HUES6 (cell line): ENCODE results near the gene KRTAP12-1.
"Not testable (repeated sequence)": the region's sequence is repeated elsewhere in the genome, so short reads cannot be mapped to it uniquely, and the experiment has no call there.

Experiments used
- H3K27ac ChIP-seq: 2 replicates; pipeline ENCODE4 v1.7.0; 2013; ENCODE audit warnings: low read depth, mild to moderate bottlenecking, low read length, inconsistent platforms
- H3K27me3 ChIP-seq: 2 replicates; pipeline ENCODE4 v1.6.1; 2013; ENCODE audit warnings: low read length; ENCODE audit not compliant: control insufficient read depth, insufficient read depth
- H3K36me3 ChIP-seq: 2 replicates; pipeline ENCODE4 v1.6.1; 2013; ENCODE audit warnings: low read length; ENCODE audit not compliant: control insufficient read depth, insufficient read depth
- H3K4me1 ChIP-seq: 2 replicates; pipeline ENCODE4 v1.6.1; 2013; ENCODE audit warnings: low read length; ENCODE audit not compliant: control insufficient read depth, insufficient read depth
- H3K4me3 ChIP-seq: 2 replicates; pipeline ENCODE4 v1.5.1; 2013; ENCODE audit warnings: low read depth, low read length
- H3K9ac ChIP-seq: one replicate; pipeline ENCODE4 v1.6.1; 2013; ENCODE audit warnings: mild to moderate bottlenecking, low read length
- H3K9me3 ChIP-seq: 2 replicates; pipeline ENCODE4 v1.6.1; 2013; ENCODE audit warnings: low read depth, low read length; ENCODE audit not compliant: control insufficient read depth, insufficient read depth

The KRTAP12-1 gene

DNA sequence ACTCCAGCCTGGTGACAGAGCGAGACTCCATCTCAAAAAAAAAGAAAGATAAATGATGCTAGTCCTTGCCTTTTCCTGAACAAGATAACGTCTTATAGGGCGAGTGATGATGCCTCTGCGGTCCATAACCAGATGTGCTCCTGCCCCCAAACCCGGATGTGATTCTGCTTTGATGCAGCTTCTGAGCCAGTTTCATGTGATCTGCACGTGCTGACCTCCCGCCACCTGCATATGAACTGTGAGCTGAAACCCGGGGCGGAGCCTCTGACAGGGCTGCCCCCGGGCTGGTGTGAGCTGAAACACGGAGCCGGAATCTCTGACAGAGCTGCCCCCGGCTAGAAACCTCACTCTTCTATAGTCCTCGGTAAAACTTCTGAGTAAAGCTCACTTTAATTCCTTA lies 28.8 kb downstream of the KRTAP12-1 start:
- H3K4me3 ChIP-seq, result no peak overlapping the region
- no peaks in the 10 kb centered on the region for H3K9me3 ChIP-seq
- no peak overlapping the region for H3K9ac ChIP-seq
- H3K4me1 ChIP-seq, result no peaks in the 10 kb centered on the region
- no peaks in the 10 kb centered on the region for H3K36me3 ChIP-seq
- H3K27ac ChIP-seq, result no peak overlapping the region
- no peaks in the 10 kb centered on the region for H3K27me3 ChIP-seq

DNA sequence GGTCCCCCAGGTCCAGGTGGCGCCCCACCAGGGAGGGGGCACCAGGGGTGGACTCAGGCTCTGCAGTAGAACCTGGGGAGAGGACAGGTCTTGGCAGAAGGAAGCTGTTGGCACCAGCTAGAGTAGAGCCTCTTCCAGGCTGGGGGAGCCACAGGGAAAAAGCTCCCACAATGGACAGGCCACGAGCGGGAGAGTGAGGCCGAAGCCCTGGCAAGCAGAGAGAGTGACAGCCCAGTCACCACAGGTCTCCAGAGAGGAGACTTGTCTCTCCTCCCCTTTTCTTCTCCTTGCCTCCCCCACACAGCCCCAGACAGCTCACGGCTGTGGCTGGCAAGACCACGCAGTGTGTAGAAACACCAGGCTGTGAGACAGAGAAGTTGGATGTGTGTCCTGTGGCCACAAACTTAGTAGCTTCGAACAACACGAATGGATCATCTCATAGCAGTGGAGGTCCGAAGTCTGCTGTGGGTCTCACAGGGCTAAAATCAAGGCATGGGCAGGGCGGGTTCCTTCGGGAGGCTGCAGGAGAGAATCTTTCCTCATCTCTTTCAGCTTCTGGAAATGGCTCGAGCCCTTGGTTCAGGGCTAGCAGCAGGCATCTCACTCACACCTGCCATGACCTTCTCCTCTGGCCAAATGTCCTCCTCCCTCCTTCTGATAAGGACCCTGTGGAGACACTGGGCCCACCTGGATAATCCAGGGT lies 30.8 kb downstream of the KRTAP12-1 start:
- no peak overlapping the region for H3K9ac ChIP-seq
- H3K36me3 ChIP-seq, result no peaks in the 10 kb centered on the region
- no peak overlapping the region for H3K27ac ChIP-seq
- no peaks in the 10 kb centered on the region for H3K9me3 ChIP-seq
- no peak overlapping the region for H3K4me3 ChIP-seq
- no peaks in the 10 kb centered on the region for H3K27me3 ChIP-seq
- H3K4me1 ChIP-seq, result peaks cover 9% of the 10 kb centered on the region

DNA sequence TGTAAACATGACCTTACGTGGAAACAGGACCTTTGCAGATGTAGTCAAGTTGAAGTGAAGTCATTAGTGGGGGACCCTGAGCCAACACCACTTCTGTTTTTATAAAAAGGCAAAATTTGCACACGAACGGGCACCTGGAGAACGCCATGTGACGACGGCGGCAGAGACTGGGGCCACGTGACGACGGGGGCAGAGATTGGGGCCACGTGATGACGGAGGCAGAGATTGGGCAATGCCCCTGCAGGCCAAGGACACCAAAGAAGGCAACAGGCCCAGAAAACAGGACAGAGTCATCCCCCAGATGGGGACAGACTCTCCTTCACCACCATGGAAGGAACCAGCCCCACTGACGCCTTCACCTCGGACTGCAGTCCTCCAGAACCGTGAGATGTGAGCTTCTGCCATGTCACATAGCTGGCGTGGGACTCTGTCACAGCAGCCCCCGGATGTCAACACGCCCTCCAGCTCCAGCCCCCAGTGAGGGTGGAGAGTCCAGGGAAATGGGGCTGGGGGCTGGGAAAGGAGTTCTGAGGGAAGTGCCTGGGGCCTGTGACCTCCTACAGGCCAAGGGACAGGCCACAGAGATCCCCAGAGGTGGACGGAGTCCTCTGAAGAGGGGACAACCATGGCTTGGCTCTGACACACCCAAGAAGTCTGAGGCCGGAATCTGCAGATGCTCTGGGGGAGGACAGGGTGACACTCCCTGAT lies 31.5 kb downstream of the KRTAP12-1 start:
- no peak overlapping the region for H3K27ac ChIP-seq
- H3K27me3 ChIP-seq, result no peaks in the 10 kb centered on the region
- peaks cover 9% of the 10 kb centered on the region for H3K4me1 ChIP-seq
- no peaks in the 10 kb centered on the region for H3K36me3 ChIP-seq
- H3K9ac ChIP-seq, result no peak overlapping the region
- no peak overlapping the region for H3K4me3 ChIP-seq
- H3K9me3 ChIP-seq, result peaks cover under 1% of the 10 kb centered on the region; the same call in 1 of the 2 replicates

DNA sequence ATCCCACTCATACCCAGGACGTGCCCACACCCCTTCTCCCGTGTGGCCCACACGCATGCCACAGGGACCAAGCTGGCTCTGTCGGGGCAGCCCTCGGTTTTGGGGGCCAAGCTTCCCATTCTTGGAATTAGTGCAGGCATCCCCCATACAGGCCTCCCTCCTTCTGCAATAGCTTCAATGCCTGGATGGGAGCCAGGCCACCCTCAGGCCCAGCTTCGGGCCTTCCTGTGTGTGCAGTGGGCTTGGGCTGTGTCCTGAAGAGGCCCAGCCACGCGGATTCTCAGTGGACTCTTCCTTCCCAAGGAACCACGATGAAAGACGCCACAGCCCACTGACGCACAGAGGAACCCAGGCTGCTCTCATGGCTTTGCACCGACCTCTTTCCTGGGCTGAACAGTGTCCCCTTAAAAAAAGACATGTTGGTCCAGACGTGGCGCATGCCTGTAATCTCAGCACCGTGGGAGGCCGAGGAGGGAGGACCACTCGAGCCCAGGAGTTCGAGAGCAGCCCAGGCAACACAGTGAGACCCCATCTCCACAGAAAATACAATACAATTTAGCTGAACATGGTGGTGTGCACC lies 32.4 kb downstream of the KRTAP12-1 start:
- Histone ChIP-seq H3K27me3 (no peaks in the 10 kb centered on the region), H3K4me1 (peaks cover 9% of the 10 kb centered on the region), H3K9ac (no peak overlapping the region), H3K4me3 (no peak overlapping the region), H3K9me3 (peaks cover 5% of the 10 kb centered on the region; the same call in 1 of the 2 replicates), H3K36me3 (no peaks in the 10 kb centered on the region), H3K27ac (no peak overlapping the region)

DNA sequence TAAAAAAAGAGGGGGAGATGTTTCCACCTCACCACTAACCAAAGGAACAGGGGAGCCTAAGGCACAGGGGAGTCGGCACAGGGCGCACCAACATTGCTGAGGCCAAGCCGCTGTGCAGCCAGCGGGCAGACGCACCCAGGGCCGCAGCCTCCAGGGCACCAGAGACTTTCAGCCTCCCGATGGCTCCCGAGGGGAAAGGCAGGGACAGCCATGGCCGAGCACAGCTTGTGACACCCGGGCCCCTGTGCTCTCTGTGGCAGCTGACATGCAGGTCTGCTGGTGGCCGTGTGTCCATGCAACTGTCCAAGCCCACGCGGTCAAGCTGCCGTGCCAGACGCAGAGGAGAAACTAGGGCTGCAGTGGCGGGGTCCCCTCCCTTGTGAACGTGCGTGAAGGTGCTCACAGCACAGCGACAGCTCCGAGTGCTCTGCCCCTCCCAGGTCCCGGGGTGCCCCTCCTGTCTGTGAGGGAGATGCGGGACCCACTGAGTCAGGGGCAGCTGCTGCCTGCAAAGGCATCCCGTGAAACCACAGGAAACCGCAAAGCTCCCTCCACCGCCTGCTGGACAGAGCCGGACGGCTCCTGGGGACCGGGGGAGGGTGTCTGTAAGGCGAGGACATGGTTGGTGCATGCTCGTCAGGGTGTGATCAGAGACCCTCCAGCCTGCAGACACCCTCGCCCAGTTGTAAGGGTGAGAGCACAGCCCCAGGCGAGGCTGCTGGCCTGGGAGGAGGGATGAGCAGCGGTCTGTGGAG lies 33.2 kb downstream of the KRTAP12-1 start:
- Histone ChIP-seq H3K9me3 (peaks cover 11% of the 10 kb centered on the region), H3K4me1 (peaks cover 9% of the 10 kb centered on the region), H3K27ac (no peak overlapping the region), H3K36me3 (no peaks in the 10 kb centered on the region), H3K9ac (no peak overlapping the region), H3K4me3 (no peak overlapping the region), H3K27me3 (no peaks in the 10 kb centered on the region)

DNA sequence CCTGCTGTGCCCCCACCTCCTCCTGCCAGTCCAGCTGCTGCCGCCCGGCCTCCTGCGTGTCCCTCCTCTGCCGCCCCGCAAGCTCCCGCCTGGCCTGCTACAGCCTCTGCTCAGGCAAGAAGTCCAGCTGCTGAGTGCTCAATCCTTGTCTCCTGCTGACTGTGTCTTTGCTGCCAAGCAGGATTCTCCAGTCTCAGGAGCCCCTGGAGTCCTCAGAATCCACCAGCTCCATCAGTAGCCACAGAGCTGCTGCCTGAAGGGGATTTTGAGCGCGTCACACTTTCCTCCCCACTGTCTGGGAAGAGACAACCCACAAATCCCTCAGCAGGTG lies 34.8 kb downstream of the KRTAP12-1 start:
- no peaks in the 10 kb centered on the region for H3K27me3 ChIP-seq
- peaks cover 16% of the 10 kb centered on the region for H3K9me3 ChIP-seq
- H3K36me3 ChIP-seq, result no peaks in the 10 kb centered on the region
- no peak overlapping the region for H3K9ac ChIP-seq
- no peak overlapping the region for H3K27ac ChIP-seq
- H3K4me3 ChIP-seq, result no peak overlapping the region
- peaks cover 9% of the 10 kb centered on the region for H3K4me1 ChIP-seq

GRCh38 chr21:44646366-44647221 lies 35.4 kb downstream of the KRTAP12-1 start, which contains the start of gene KRTAP10-11:
Gene KRTAP10-11, plus strand, starts transcription at chr21:44646414. Its CDS starts 45 bp downstream, at chr21:44646459.
- H3K4me1 ChIP-seq, H3K9ac ChIP-seq, H3K27ac ChIP-seq, H3K36me3 ChIP-seq, H3K27me3 ChIP-seq, H3K4me3 ChIP-seq: not testable (repeated sequence)
- H3K9me3 ChIP-seq, result peaks cover 16% of the 10 kb centered on the region

GRCh38 chr21:44644878-44645277 lies 37.1 kb downstream of the KRTAP12-1 start:
- Histone ChIP-seq H3K4me3 (no peak overlapping the region), H3K36me3 (no peaks in the 10 kb centered on the region), H3K27ac (no peak overlapping the region), H3K4me1 (peaks cover 9% of the 10 kb centered on the region), H3K27me3 (no peaks in the 10 kb centered on the region), H3K9ac (no peak overlapping the region), H3K9me3 (peaks cover 23% of the 10 kb centered on the region)

- Histone ChIP-seq H3K4me1 (peaks cover 9% of the 10 kb centered on the region), H3K27me3 (no peaks in the 10 kb centered on the region), H3K9ac (no peak overlapping the region), H3K9me3 (peaks cover 23% of the 10 kb centered on the region), H3K4me3 (no peak overlapping the region), H3K27ac (no peak overlapping the region), H3K36me3 (no peaks in the 10 kb centered on the region)
Observed at GRCh38 chr21:44643741-44644310, 38.1 kb downstream of the KRTAP12-1 start.

DNA sequence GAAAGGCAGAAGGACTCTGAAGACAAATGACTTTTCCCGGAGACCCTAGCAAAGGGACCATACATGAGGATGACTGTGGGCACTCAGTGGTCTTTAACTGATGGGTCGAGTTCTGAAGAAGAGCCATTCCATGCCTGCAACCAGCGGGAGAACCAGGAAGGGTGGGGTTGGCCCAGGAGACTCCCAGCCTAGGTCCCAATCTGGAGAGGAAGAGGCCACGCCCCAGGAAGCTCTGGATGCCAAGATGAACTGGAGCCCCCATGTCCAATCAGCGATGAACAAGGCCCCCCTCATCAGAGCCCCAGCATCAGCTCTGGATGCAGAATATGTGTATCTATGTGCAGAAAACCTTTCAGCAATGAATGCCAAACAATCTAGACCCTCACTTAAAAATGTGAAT lies 41.2 kb downstream of the KRTAP12-1 start:
- no peak overlapping the region for H3K4me3 ChIP-seq
- no peaks in the 10 kb centered on the region for H3K27me3 ChIP-seq
- H3K4me1 ChIP-seq, result peaks cover 10% of the 10 kb centered on the region; the same call in 1 of the 2 replicates
- peaks cover 23% of the 10 kb centered on the region for H3K9me3 ChIP-seq
- no peak overlapping the region for H3K27ac ChIP-seq
- no peak overlapping the region for H3K9ac ChIP-seq
- no peaks in the 10 kb centered on the region for H3K36me3 ChIP-seq
